Calu3 (cell line): Measurements from ENCODE around the gene WDFY2. TPM values are rescaled to one million over a fixed set of nuclear protein-coding genes. Genes with fewer than 3 reads are reported as not detected.
A peak's percentile ranks its signal among the peaks of the same experiment; 100 is the strongest.

Experiments used
- BruUV-seq: library from RNA; stranded (reverse); fragments of 400-500 nt; replicated peaks from 2 replicates; lab custom pipeline; 2021; lab: Mats Ljungman, UMichigan
- CTCF ChIA-PET: fragments of 300-600 bp; sonication (Branson Sonifier 250); formaldehyde crosslinking; loops from one replicate; lab custom pipeline; 2022; ENCODE audit warnings: antibody characterized with exemption; lab: Charles Lee
- DNase-seq: peaks from one replicate; pipeline ENCODE4 v3.0.0; 2022
- H3K27ac Mint-ChIP-seq: one replicate; pipeline ENCODE4 v1.8.0; 2022; ENCODE audit warnings: mixed read lengths; ENCODE audit not compliant: unreplicated experiment
- H3K27me3 Mint-ChIP-seq: one replicate; pipeline ENCODE4 v1.8.0; 2022; ENCODE audit warnings: mixed read lengths; ENCODE audit not compliant: unreplicated experiment
- H3K36me3 Mint-ChIP-seq: one replicate; pipeline ENCODE4 v1.8.0; 2022; ENCODE audit warnings: mild to moderate bottlenecking, moderate library complexity, mixed read lengths; ENCODE audit not compliant: insufficient read depth, unreplicated experiment
- H3K4me1 Mint-ChIP-seq: one replicate; pipeline ENCODE4 v1.8.0; 2022; ENCODE audit warnings: mild to moderate bottlenecking, low read depth, mixed read lengths; ENCODE audit not compliant: unreplicated experiment
- H3K4me3 Mint-ChIP-seq: one replicate; pipeline ENCODE4 v1.8.0; 2022; ENCODE audit warnings: mild to moderate bottlenecking, low read depth, moderate library complexity, mixed read lengths; ENCODE audit not compliant: unreplicated experiment
- H3K9me3 Mint-ChIP-seq: one replicate; pipeline ENCODE4 v1.8.0; 2022; ENCODE audit warnings: low read depth, mixed read lengths; ENCODE audit not compliant: unreplicated experiment
- intact Hi-C: fragments of 100-400 bp; cut with micrococcal nuclease; formaldehyde crosslinking; loops from one replicate; pipeline ENCODE4 v1.10.0; 2022; ENCODE audit not compliant: unreplicated experiment
- total RNA-seq: library from RNA; stranded (reverse); gene quantifications from 2 replicates; pipeline ENCODE4 v1.2.3, GENCODE V29; 2022
- TF ChIP-seq, protein P1 (sequence below): fragments of 200-600 bp; IDR thresholded peaks from one replicate; pipeline ENCODE4 v1.8.0; 2022; ENCODE audit warnings: antibody characterized with exemption; ENCODE audit not compliant: unreplicated experiment

WDFY2 gene
- total RNA-seq, 1 experiment from 2014 or later = 5.9 TPM

DNA sequence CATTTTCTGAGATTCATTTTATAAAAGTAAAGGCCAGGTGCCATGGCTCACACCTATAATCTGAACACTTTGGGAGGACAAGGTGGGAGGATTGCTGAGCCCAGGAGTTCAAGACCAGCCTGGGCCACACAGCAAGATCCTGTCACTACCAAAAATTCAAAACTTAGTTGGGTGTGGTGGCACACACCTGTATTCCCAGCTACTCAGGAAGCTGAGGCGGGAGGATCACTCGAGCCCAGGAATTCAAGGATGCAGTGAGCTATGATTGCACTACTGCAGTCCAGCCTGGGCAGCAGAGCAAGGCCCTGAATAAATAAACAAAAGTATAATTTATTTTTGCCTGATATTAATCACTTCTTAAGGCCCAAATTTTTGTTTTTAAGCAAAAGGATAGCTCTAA is 179.2 kb downstream of the WDFY2 start:
- TF ChIP-seq, protein P1, sequence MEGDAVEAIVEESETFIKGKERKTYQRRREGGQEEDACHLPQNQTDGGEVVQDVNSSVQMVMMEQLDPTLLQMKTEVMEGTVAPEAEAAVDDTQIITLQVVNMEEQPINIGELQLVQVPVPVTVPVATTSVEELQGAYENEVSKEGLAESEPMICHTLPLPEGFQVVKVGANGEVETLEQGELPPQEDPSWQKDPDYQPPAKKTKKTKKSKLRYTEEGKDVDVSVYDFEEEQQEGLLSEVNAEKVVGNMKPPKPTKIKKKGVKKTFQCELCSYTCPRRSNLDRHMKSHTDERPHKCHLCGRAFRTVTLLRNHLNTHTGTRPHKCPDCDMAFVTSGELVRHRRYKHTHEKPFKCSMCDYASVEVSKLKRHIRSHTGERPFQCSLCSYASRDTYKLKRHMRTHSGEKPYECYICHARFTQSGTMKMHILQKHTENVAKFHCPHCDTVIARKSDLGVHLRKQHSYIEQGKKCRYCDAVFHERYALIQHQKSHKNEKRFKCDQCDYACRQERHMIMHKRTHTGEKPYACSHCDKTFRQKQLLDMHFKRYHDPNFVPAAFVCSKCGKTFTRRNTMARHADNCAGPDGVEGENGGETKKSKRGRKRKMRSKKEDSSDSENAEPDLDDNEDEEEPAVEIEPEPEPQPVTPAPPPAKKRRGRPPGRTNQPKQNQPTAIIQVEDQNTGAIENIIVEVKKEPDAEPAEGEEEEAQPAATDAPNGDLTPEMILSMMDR = no peak
- H3K4me3 Mint-ChIP-seq = no peak overlapping the region
- CTCF ChIA-PET = interaction anchor here (1.0 to 1.6 kb wide), 2 partner anchors 34 to 310 kb away, joined by 6 to 10 read pairs; partner anchors contain the start of gene INTS6
- intact Hi-C loops = no loop called here
- peaks cover 20% of the 10 kb centered on the region for H3K4me1 Mint-ChIP-seq
- H3K27ac Mint-ChIP-seq = no peak overlapping the region
- no TSS peak for BruUV-seq
- no peak for DNase-seq
- H3K27me3 Mint-ChIP-seq = no peaks in the 10 kb centered on the region
- no peaks in the 10 kb centered on the region for H3K9me3 Mint-ChIP-seq
- H3K36me3 Mint-ChIP-seq = no peaks in the 10 kb centered on the region

GRCh38 chr13:51764184-51765141 is 180.2 kb downstream of the WDFY2 start:
- H3K4me1 Mint-ChIP-seq = peaks cover 20% of the 10 kb centered on the region
- no peaks in the 10 kb centered on the region for H3K36me3 Mint-ChIP-seq
- H3K27ac Mint-ChIP-seq = peak overlapping the region; percentile 66

GRCh38 chr13:51765142-51765515 is 180.9 kb downstream of the WDFY2 start:
- peak overlapping the region; percentile 66 for H3K27ac Mint-ChIP-seq
- no TSS peak for BruUV-seq
- no peak for DNase-seq
- intact Hi-C loops = loop anchor here (2.0 kb wide), 1 partner anchor 36 kb away; no protein-coding TSS in a partner anchor
- H3K4me1 Mint-ChIP-seq = peaks cover 20% of the 10 kb centered on the region
- peaks cover 6% of the 10 kb centered on the region for H3K36me3 Mint-ChIP-seq
- TF ChIP-seq, protein P1 = no peak
- H3K9me3 Mint-ChIP-seq = no peaks in the 10 kb centered on the region
- no peak overlapping the region for H3K4me3 Mint-ChIP-seq
- CTCF ChIA-PET = interaction anchor here (1.6 kb wide), 1 partner anchor 33 kb away, joined by 6 read pairs; no protein-coding TSS in a partner anchor
- H3K27me3 Mint-ChIP-seq = no peaks in the 10 kb centered on the region

More at GRCh38 chr13:51764184-51765141, 180.2 kb downstream of the WDFY2 start:
- H3K27me3 Mint-ChIP-seq = no peaks in the 10 kb centered on the region
- TF ChIP-seq, protein P1 = no peak
- no TSS peak for BruUV-seq
- peak; percentile 40 for DNase-seq
- intact Hi-C loops = loop anchor here (2.0 kb wide), 1 partner anchor 36 kb away; no protein-coding TSS in a partner anchor
- H3K9me3 Mint-ChIP-seq = no peaks in the 10 kb centered on the region
- H3K4me3 Mint-ChIP-seq = peak overlapping the region; percentile 29
- CTCF ChIA-PET = interaction anchor here (0.6 to 1.6 kb wide), 3 partner anchors 33 to 311 kb away, joined by 3 to 10 read pairs (median 6); partner anchors contain the start of gene INTS6

DNA sequence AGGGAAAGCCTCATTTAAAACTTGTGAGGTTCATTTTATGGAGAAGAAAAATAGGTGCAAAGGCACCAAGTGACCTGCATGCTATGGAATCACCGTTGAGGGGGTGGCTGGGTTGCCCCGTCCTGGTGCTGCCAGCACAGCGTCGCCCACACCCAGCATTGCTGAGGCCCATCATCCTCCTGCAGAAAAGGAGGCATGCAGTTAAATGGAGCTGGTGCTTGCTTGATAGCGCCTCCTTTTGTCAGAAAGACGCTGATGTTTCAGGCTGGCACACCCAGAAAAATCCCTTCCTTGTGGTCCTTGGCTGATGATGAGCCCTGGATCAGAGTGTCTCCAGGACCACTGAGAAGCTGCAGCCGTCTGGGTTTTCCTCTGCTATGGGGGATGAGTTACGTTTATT is 182.8 kb downstream of the WDFY2 start:
- no TSS peak for BruUV-seq
- DNase-seq = no peak
- intact Hi-C loops = no loop called here

More for the DNA sequence above, 182.8 kb downstream of the WDFY2 start:
- Mint-ChIP-seq H3K27me3 (no peaks in the 10 kb centered on the region), H3K4me3 (no peak overlapping the region), H3K9me3 (no peaks in the 10 kb centered on the region), H3K4me1 (peaks cover 20% of the 10 kb centered on the region), H3K36me3 (peaks cover 7% of the 10 kb centered on the region), H3K27ac (no peak overlapping the region)
- CTCF ChIA-PET = no interaction called here
- TF ChIP-seq, protein P1 = no peak
